HG03095 (cell line): ENCODE results near the gene MARCHF4.
A peak's percentile ranks its signal among the peaks of the same experiment; 100 is the strongest.

Experiments
- ATAC-seq: cut with Tn5 transposase; IDR thresholded peaks from one replicate; pipeline ENCODE4 v1.9.1; 2021; ENCODE audit warnings: moderate library complexity; ENCODE audit not compliant: unreplicated experiment

Gene MARCHF4

GRCh38 chr2:216371721-216372702 lies at the start of gene MARCHF4:
Gene MARCHF4, minus strand, starts transcription at chr2:216372483. Its CDS starts 2,223 bp downstream, at chr2:216370260.
- ATAC-seq = no peak

- ATAC-seq = no peak
These were observed 48.3 kb upstream of the MARCHF4 start for GRCh38 chr2:216420367-216421101.

GRCh38 chr2:216418981-216419380 lies 46.7 kb upstream of the MARCHF4 start:
- ATAC-seq = no peak

GRCh38 chr2:216416571-216417307 lies 44.5 kb upstream of the MARCHF4 start:
- ATAC-seq = no peak

- ATAC-seq = no peak
These were observed 43.3 kb upstream of the MARCHF4 start for GRCh38 chr2:216415541-216415940.

- no peak for ATAC-seq
These were observed 42.6 kb upstream of the MARCHF4 start for GRCh38 chr2:216414772-216415319.

GRCh38 chr2:216413882-216414281 lies 41.6 kb upstream of the MARCHF4 start:
- no peak for ATAC-seq

- peak; percentile 92 for ATAC-seq
These were observed 40.0 kb upstream of the MARCHF4 start, which contains the start of gene SMARCAL1 for GRCh38 chr2:216412022-216412999. Gene SMARCAL1, plus strand, starts transcription at chr2:216412484. Its CDS starts 2,221 bp downstream, at chr2:216414705.

GRCh38 chr2:216410550-216410949 lies 38.3 kb upstream of the MARCHF4 start:
- ATAC-seq = peak; percentile 38

- no peak for ATAC-seq
These were observed 36.4 kb upstream of the MARCHF4 start for GRCh38 chr2:216408426-216409290.

GRCh38 chr2:216406826-216407225 lies 34.5 kb upstream of the MARCHF4 start:
- ATAC-seq = no peak

- no peak for ATAC-seq
These were observed 33.3 kb upstream of the MARCHF4 start for GRCh38 chr2:216405588-216405987.

- ATAC-seq = no peak
These were observed 31.8 kb upstream of the MARCHF4 start for GRCh38 chr2:216404010-216404618.

- ATAC-seq = no peak
These were observed 30.5 kb upstream of the MARCHF4 start for GRCh38 chr2:216402751-216403150.

- ATAC-seq = no peak
These were observed 27.3 kb upstream of the MARCHF4 start for GRCh38 chr2:216399621-216400020.

- no peak for ATAC-seq
These were observed 22.6 kb upstream of the MARCHF4 start for GRCh38 chr2:216394881-216395280.

GRCh38 chr2:216392945-216393840 lies 20.9 kb upstream of the MARCHF4 start:
- ATAC-seq = no peak
